ENCODE measurements around the gene PCNX1.

GRCh38 chr14:71003156-71003555, 95.9 kb downstream of the PCNX1 start:
- TF ChIP-seq CTCF (IDR thresholded peaks at IDR 0.05; ENCODE audit: poor library complexity), result no peak
- no peak for TF ChIP-seq EZH2phosphoT487 (IDR thresholded peaks at IDR 0.05; ENCODE audit: low read depth, severe bottlenecking, unreplicated experiment)

All from hepatocyte (in vitro differentiated cells).